IMR-90 (cell line): ENCODE measurements around the gene KRTAP10-7. TPM values are rescaled to one million over a fixed set of nuclear protein-coding genes. Genes with fewer than 3 reads are reported as not detected.

Experiments
- ATAC-seq: fragments of 200-7000 bp; cut with Tn5 transposase; 2 replicates; pipeline ENCODE4 v1.9.1; 2020; ENCODE audit warnings: low read depth, mild to moderate bottlenecking, moderate library complexity
- BruUV-seq: library from RNA; stranded (reverse); fragments of 400-500 nt; replicated peaks from 2 replicates; lab custom pipeline; 2021; lab: Mats Ljungman, UMichigan
- CTCF ChIA-PET: fragments of 300-600 bp; formaldehyde crosslinking; extraction: SDS; loops from one replicate; lab custom pipeline; 2021; ENCODE audit warnings: antibody characterized with exemption; lab: Yijun Ruan, JAX
- POLR2A ChIA-PET: fragments of 300-600 bp; sonication (Branson Sonifier 250); formaldehyde crosslinking; loops from one replicate; lab custom pipeline; 2022; ENCODE audit warnings: antibody characterized with exemption; ENCODE audit not compliant: unreplicated experiment; lab: Charles Lee
- DNase-seq: peaks from one replicate; pipeline ENCODE4 v3.0.0; 2013
- H2AFZ ChIP-seq: replicated peaks from 2 replicates; pipeline ENCODE3; 2013; ENCODE audit warnings: low read length, mild to moderate bottlenecking; ENCODE audit not compliant: poor library complexity
- H2AK5ac ChIP-seq: 2 replicates; pipeline ENCODE4 v1.6.1; 2013; ENCODE audit warnings: low read depth, low read length, inconsistent platforms
- H2AK9ac ChIP-seq: replicated peaks from 2 replicates; pipeline ENCODE3; 2013; ENCODE audit warnings: mild to moderate bottlenecking, low read depth, low read length, moderate library complexity; ENCODE audit not compliant: poor library complexity
- H2BK120ac ChIP-seq: 2 replicates; pipeline ENCODE4 v1.6.1; 2013; ENCODE audit warnings: low read depth, low read length, inconsistent platforms
- H2BK15ac ChIP-seq: 3 replicates; pipeline ENCODE4 v1.6.1; 2013; ENCODE audit warnings: low read depth, low read length, inconsistent platforms
- H2BK20ac ChIP-seq: 2 replicates; pipeline ENCODE4 v1.6.1; 2013; ENCODE audit warnings: low read depth, mild to moderate bottlenecking, inconsistent platforms, low read length, moderate library complexity
- H2BK5ac ChIP-seq: 2 replicates; pipeline ENCODE4 v1.6.1; 2013; ENCODE audit warnings: mild to moderate bottlenecking, low read depth, low read length, inconsistent platforms; ENCODE audit not compliant: poor library complexity, severe bottlenecking
- H3K14ac ChIP-seq: replicated peaks from 2 replicates; pipeline ENCODE4 v1.6.1; 2013; ENCODE audit warnings: low read depth, low read length, inconsistent platforms
- H3K18ac ChIP-seq: 2 replicates; pipeline ENCODE4 v1.6.1; 2013; ENCODE audit warnings: low read depth, low read length, control low read depth
- H3K23ac ChIP-seq: 2 replicates; pipeline ENCODE4 v1.6.1; 2013; ENCODE audit warnings: low read depth, low read length, inconsistent platforms
- H3K27ac ChIP-seq: 2 replicates; pipeline ENCODE4 v1.5.1; 2013; ENCODE audit warnings: mild to moderate bottlenecking, control low read depth, low read length; ENCODE audit not compliant: insufficient read depth
- H3K27me3 ChIP-seq: 2 replicates; pipeline ENCODE4 v1.6.1; 2013; ENCODE audit warnings: low read length; ENCODE audit not compliant: control insufficient read depth, insufficient read depth
- H3K36me3 ChIP-seq: 2 replicates; pipeline ENCODE4 v1.6.1; 2013; ENCODE audit warnings: low read length, mixed read lengths; ENCODE audit not compliant: control insufficient read depth, insufficient read depth
- H3K4ac ChIP-seq: 2 replicates; pipeline ENCODE4 v1.6.1; 2013; ENCODE audit warnings: low read depth, low read length, inconsistent platforms
- H3K4me1 ChIP-seq: 2 replicates; pipeline ENCODE4 v1.6.1; 2013; ENCODE audit warnings: low read length, mixed read lengths; ENCODE audit not compliant: control insufficient read depth, insufficient read depth
- H3K4me2 ChIP-seq: 2 replicates; pipeline ENCODE4 v1.6.1; 2013; ENCODE audit warnings: low read depth, mild to moderate bottlenecking, control low read depth, low read length, moderate library complexity
- H3K4me3 ChIP-seq: 2 replicates; pipeline ENCODE4 v1.5.1; 2013; ENCODE audit warnings: low read depth, mild to moderate bottlenecking, control low read depth, low read length, moderate library complexity; ENCODE audit not compliant: insufficient read depth
- H3K56ac ChIP-seq: 2 replicates; pipeline ENCODE4 v1.6.1; 2013; ENCODE audit warnings: low read length, inconsistent platforms; ENCODE audit not compliant: insufficient read depth; ENCODE audit errors: extremely low read depth
- H3K79me1 ChIP-seq, 2 experiments: 2 replicates each; pipeline ENCODE4 v1.6.1; 2013; ENCODE audit warnings: low read length in 2 of 2, inconsistent platforms in 1 of 2, low read depth in 1 of 2
- H3K9ac ChIP-seq: 2 replicates; pipeline ENCODE4 v1.6.1; 2013; ENCODE audit warnings: low read depth, low read length, control low read depth
- H3K9me1 ChIP-seq: 2 replicates; pipeline ENCODE4 v1.6.1; 2013; ENCODE audit warnings: low read length, inconsistent platforms; ENCODE audit not compliant: insufficient read depth
- H3K9me3 ChIP-seq: 2 replicates; pipeline ENCODE4 v1.6.1; 2013; ENCODE audit warnings: low read length; ENCODE audit not compliant: control insufficient read depth, insufficient read depth
- H4K20me1 ChIP-seq: 2 replicates; pipeline ENCODE4 v1.6.1; 2013; ENCODE audit warnings: low read length, inconsistent platforms; ENCODE audit not compliant: insufficient read depth
- H4K5ac ChIP-seq: 2 replicates; pipeline ENCODE4 v1.6.1; 2013; ENCODE audit warnings: mild to moderate bottlenecking, low read depth, low read length, control low read depth
- H4K8ac ChIP-seq, 2 experiments: 2 replicates each; pipeline ENCODE4 v1.6.1; 2013; ENCODE audit warnings: low read depth in 2 of 2, low read length in 2 of 2, control low read depth in 1 of 2, inconsistent platforms in 1 of 2
- H4K91ac ChIP-seq: 2 replicates; pipeline ENCODE4 v1.6.1; 2013; ENCODE audit warnings: low read depth, low read length, inconsistent platforms; ENCODE audit not compliant: insufficient read depth
- BHLHE40 ChIP-seq: fragments of 150-350 bp; IDR thresholded peaks from 2 replicates; pipeline ENCODE4 v1.6.1; 2016; ENCODE audit warnings: mild to moderate bottlenecking, low read depth, low read length
- CEBPB ChIP-seq: IDR thresholded peaks from 2 replicates; pipeline ENCODE4 v1.6.1; 2012; ENCODE audit warnings: low read depth, low read length, improper control_type of control experiment
- CHD1 ChIP-seq: IDR thresholded peaks from 2 replicates; pipeline ENCODE4 v1.6.1; 2012; ENCODE audit warnings: low read depth, low read length, improper control_type of control experiment
- FOS ChIP-seq: fragments of 150-350 bp; IDR thresholded peaks from 2 replicates; pipeline ENCODE4 v1.6.1; 2016; ENCODE audit warnings: low read depth, low read length
- MAFK ChIP-seq: IDR thresholded peaks from 2 replicates; pipeline ENCODE4 v1.6.1; 2012; ENCODE audit warnings: low read depth, low read length, improper control_type of control experiment
- MAZ ChIP-seq: IDR thresholded peaks from 2 replicates; pipeline ENCODE4 v1.6.1; 2012; ENCODE audit warnings: low read depth, mild to moderate bottlenecking, low read length, improper control_type of control experiment, moderate library complexity, borderline replicate concordance
- NFE2L2 ChIP-seq: fragments of 150-350 bp; IDR thresholded peaks from 2 replicates; pipeline ENCODE4 v1.6.1; 2016; ENCODE audit warnings: low read depth, mild to moderate bottlenecking, low read length
- POLR2A ChIP-seq: IDR thresholded peaks from 2 replicates; pipeline ENCODE4 v1.6.1; 2012; ENCODE audit warnings: mild to moderate bottlenecking, low read depth, low read length
- RAD21 ChIP-seq: IDR thresholded peaks from 2 replicates; pipeline ENCODE4 v1.6.1; 2012; ENCODE audit warnings: low read length, improper control_type of control experiment
- RCOR1 ChIP-seq: IDR thresholded peaks from 2 replicates; pipeline ENCODE4 v1.6.1; 2012; ENCODE audit warnings: mild to moderate bottlenecking, low read length, improper control_type of control experiment; ENCODE audit not compliant: insufficient replicate concordance
- RFX5 ChIP-seq: IDR thresholded peaks from 2 replicates; pipeline ENCODE4 v1.8.0; 2012; ENCODE audit warnings: low read depth, mild to moderate bottlenecking, low read length, moderate library complexity
- SMC3 ChIP-seq: fragments of 150-350 bp; IDR thresholded peaks from 2 replicates; pipeline ENCODE4 v1.6.1; 2016; ENCODE audit warnings: low read depth, mild to moderate bottlenecking, antibody characterized with exemption, low read length, moderate library complexity
- WGBS, 2 experiments: methylation state at CpG; one replicate each; pipeline versions ENCODE4 v1.1.5 to v1.1.7; 2013; ENCODE audit warnings: missing lambda C conversion rate in 2 of 2; ENCODE audit not compliant: insufficient read length in 1 of 2; ENCODE audit errors: extremely low coverage in 2 of 2; 5-methylcytosine and 5-hydroxymethylcytosine counted together
- dilution Hi-C: fragments of 300-500 bp; cut with HindIII; formaldehyde crosslinking; loops from one replicate; pipeline ENCODE4 v1.14.3; 2018; ENCODE audit warnings: low sequenced_read_pairs; ENCODE audit not compliant: unreplicated experiment
- in situ Hi-C: fragments of 300-500 bp; cut with MboI; formaldehyde crosslinking; loops from 3 replicates; pipeline ENCODE4 v1.14.3; 2019; ENCODE audit warnings: low sequenced_read_pairs, inconsistent platforms, mixed read lengths
- intact Hi-C: fragments of 100-400 bp; cut with micrococcal nuclease; formaldehyde crosslinking; loops from 2 replicates; pipeline ENCODE4 v1.10.0; 2022
- polyA plus RNA-seq, 3 experiments: library from polyadenylated mRNA; depleted of rRNA; stranded (reverse); fragments of >200 nt; gene quantifications; 2 replicates each; pipeline ENCODE4 v1.2.3, GENCODE V29; 2012; ENCODE audit warnings: low replicate concordance in 1 of 3
- total RNA-seq: library from RNA; depleted of rRNA; stranded (reverse); fragments of >200 nt; gene quantifications from 2 replicates; pipeline ENCODE4 v1.2.3, GENCODE V29; 2012
- TF ChIP-seq, protein P1 (sequence below): fragments of 150-350 bp; IDR thresholded peaks from 2 replicates; pipeline ENCODE4 v1.6.1; 2017; ENCODE audit warnings: mild to moderate bottlenecking, antibody characterized with exemption, low read length, low read depth
- TF ChIP-seq, protein P2 (sequence below): fragments of 150-350 bp; IDR thresholded peaks from 2 replicates; pipeline ENCODE4 v1.6.1; 2016; ENCODE audit warnings: low read depth, mild to moderate bottlenecking, low read length, moderate library complexity, borderline replicate concordance
- TF ChIP-seq, protein P3 (sequence below): conservative IDR thresholded peaks from 2 replicates; pipeline ENCODE4 v1.5.1; 2012; ENCODE audit warnings: mild to moderate bottlenecking, low read depth, low read length, improper control_type of control experiment

Gene KRTAP10-7
- total and polyA plus RNA-seq, 2 of the 4 experiments (the other 2 are of a cell fraction): not detected

DNA sequence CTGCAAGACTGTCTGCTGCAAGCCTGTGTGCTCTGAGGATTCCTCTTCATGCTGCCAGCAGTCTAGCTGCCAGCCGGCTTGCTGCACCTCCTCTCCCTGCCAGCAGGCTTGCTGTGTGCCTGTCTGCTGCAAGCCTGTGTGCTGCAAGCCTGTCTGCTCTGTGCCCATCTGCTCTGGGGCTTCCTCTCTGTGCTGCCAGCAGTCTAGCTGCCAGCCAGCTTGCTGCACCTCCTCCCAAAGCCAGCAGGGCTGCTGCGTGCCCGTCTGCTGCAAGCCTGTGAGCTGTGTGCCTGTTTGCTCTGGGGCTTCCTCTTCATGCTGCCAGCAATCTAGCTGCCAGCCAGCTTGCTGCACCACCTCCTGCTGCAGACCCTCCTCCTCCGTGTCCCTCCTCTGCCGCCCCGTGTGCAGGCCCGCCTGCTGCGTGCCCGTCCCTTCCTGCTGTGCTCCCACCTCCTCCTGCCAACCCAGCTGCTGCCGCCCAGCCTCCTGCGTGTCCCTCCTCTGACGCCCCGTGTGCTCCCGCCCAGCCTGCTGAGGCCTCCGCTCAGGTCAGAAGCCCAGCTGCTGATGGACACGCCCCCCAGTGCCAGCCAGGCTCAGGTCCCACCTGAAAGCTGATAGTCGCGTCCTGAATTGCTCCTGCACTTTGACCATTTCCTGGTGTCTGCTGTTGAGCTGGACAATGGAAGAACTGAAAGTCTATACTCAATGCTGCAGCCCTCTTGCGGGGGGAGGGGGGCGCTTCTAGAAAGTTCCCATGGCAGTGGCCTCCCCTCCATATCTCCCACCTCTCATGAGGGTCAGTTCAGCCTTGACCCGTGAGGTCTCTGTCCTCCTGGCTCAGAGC is 25.7 kb upstream of the KRTAP10-7 start:
- H2BK20ac ChIP-seq: no peak overlapping the region
- ChIA-PET CTCF (no interaction called here), POLR2A (no interaction called here)
- no peak overlapping the region for H4K91ac ChIP-seq
- H3K27me3 ChIP-seq: peaks cover 3% of the 10 kb centered on the region; the same call in 1 of the 2 replicates
- 19% methylated on average over 8 of the region's 21 CpGs; no CpG with 5 or more reads in 1 of the 2 experiments for WGBS, 2 experiments
- no peak overlapping the region for H2BK5ac ChIP-seq
- dilution Hi-C loops: no loop called here
- TF ChIP-seq, protein P1, sequence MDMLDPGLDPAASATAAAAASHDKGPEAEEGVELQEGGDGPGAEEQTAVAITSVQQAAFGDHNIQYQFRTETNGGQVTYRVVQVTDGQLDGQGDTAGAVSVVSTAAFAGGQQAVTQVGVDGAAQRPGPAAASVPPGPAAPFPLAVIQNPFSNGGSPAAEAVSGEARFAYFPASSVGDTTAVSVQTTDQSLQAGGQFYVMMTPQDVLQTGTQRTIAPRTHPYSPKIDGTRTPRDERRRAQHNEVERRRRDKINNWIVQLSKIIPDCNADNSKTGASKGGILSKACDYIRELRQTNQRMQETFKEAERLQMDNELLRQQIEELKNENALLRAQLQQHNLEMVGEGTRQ: no peak
- TF ChIP-seq CHD1 (no peak), CEBPB (no peak), MAFK (no peak), BHLHE40 (no peak), RFX5 (no peak), RAD21 (no peak), NFE2L2 (no peak), POLR2A (no peak), MAZ (no peak), RCOR1 (no peak), SMC3 (no peak), FOS (no peak)
- TF ChIP-seq, protein P2, sequence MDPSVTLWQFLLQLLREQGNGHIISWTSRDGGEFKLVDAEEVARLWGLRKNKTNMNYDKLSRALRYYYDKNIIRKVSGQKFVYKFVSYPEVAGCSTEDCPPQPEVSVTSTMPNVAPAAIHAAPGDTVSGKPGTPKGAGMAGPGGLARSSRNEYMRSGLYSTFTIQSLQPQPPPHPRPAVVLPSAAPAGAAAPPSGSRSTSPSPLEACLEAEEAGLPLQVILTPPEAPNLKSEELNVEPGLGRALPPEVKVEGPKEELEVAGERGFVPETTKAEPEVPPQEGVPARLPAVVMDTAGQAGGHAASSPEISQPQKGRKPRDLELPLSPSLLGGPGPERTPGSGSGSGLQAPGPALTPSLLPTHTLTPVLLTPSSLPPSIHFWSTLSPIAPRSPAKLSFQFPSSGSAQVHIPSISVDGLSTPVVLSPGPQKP: no peak
- TF ChIP-seq, protein P3, sequence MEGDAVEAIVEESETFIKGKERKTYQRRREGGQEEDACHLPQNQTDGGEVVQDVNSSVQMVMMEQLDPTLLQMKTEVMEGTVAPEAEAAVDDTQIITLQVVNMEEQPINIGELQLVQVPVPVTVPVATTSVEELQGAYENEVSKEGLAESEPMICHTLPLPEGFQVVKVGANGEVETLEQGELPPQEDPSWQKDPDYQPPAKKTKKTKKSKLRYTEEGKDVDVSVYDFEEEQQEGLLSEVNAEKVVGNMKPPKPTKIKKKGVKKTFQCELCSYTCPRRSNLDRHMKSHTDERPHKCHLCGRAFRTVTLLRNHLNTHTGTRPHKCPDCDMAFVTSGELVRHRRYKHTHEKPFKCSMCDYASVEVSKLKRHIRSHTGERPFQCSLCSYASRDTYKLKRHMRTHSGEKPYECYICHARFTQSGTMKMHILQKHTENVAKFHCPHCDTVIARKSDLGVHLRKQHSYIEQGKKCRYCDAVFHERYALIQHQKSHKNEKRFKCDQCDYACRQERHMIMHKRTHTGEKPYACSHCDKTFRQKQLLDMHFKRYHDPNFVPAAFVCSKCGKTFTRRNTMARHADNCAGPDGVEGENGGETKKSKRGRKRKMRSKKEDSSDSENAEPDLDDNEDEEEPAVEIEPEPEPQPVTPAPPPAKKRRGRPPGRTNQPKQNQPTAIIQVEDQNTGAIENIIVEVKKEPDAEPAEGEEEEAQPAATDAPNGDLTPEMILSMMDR: no peak
- H3K14ac ChIP-seq: no peak overlapping the region
- H2AFZ ChIP-seq: no peak overlapping the region
- no TSS peak for BruUV-seq
- H3K18ac ChIP-seq: no peak overlapping the region
- no peak overlapping the region for H2BK120ac ChIP-seq
- ATAC-seq: no peak
- no peak overlapping the region for H3K4me3 ChIP-seq
- H4K8ac ChIP-seq: no peak overlapping the region
- H3K9me1 ChIP-seq: no peaks in the 10 kb centered on the region
- no peak overlapping the region for H3K4ac ChIP-seq
- DNase-seq: no peak
- H3K4me2 ChIP-seq: no peak overlapping the region
- H3K56ac ChIP-seq: no peak overlapping the region
- no peaks in the 10 kb centered on the region for H3K36me3 ChIP-seq
- no peaks in the 10 kb centered on the region for H3K4me1 ChIP-seq
- in situ Hi-C loops: no loop called here
- intact Hi-C loops: no loop called here
- H3K9ac ChIP-seq: no peak overlapping the region
- no peak overlapping the region for H2AK5ac ChIP-seq
- H4K20me1 ChIP-seq: no peaks in the 10 kb centered on the region
- no peak overlapping the region for H2AK9ac ChIP-seq
- no peak overlapping the region for H3K27ac ChIP-seq
- no peak overlapping the region for H2BK15ac ChIP-seq
- no peak overlapping the region for H3K23ac ChIP-seq
- H3K9me3 ChIP-seq: peaks cover 11% of the 10 kb centered on the region
- H4K5ac ChIP-seq: no peak overlapping the region
- no peaks in the 10 kb centered on the region for H3K79me1 ChIP-seq
